ENCODE measurements around the gene FBXO8. TPM values are rescaled to one million over a fixed set of nuclear protein-coding genes. Genes with fewer than 3 reads are reported as not detected.

FBXO8 gene
- total RNA-seq, 2 experiments from 2014 or later = 17.9 to 19.4 TPM

- no peak overlapping the region for H3K4me3 ChIP-seq (ENCODE audit: low read length)
- peaks cover 4 to 16% of the 10 kb centered on the region in 2 experiments for H3K27me3 ChIP-seq (ENCODE audit: control insufficient read depth in 1 of 2, insufficient read depth in 2 of 2, low read length in 2 of 2)
- Mint-ChIP-seq H3K9me3 (no peaks in the 10 kb centered on the region), H3K36me3 (ENCODE audit: low read depth) (no peaks in the 10 kb centered on the region), H3K4me1 (ENCODE audit: low read depth) (no peaks in the 10 kb centered on the region), H3K27ac (no peak overlapping the region), H3K27me3 (peaks cover 75% of the 10 kb centered on the region), H3K4me3 (no peak overlapping the region)
- ATAC-seq (ENCODE audit: poor library complexity) (no peak), DNase-seq (no peak)
- intact Hi-C loops (cut with DNase I, micrococcal nuclease) = no loop called here
- no peaks in the 10 kb centered on the region for H3K36me3 ChIP-seq (ENCODE audit: insufficient read depth, low read length)
- CTCF ChIA-PET = no interaction called here
- no peak overlapping the region for H3K27ac ChIP-seq (ENCODE audit: low read depth in 1 of 2, low read length in 2 of 2)
- no peaks in the 10 kb centered on the region for H3K4me1 ChIP-seq (ENCODE audit: insufficient read depth, low read length)
- TF ChIP-seq, protein P1, sequence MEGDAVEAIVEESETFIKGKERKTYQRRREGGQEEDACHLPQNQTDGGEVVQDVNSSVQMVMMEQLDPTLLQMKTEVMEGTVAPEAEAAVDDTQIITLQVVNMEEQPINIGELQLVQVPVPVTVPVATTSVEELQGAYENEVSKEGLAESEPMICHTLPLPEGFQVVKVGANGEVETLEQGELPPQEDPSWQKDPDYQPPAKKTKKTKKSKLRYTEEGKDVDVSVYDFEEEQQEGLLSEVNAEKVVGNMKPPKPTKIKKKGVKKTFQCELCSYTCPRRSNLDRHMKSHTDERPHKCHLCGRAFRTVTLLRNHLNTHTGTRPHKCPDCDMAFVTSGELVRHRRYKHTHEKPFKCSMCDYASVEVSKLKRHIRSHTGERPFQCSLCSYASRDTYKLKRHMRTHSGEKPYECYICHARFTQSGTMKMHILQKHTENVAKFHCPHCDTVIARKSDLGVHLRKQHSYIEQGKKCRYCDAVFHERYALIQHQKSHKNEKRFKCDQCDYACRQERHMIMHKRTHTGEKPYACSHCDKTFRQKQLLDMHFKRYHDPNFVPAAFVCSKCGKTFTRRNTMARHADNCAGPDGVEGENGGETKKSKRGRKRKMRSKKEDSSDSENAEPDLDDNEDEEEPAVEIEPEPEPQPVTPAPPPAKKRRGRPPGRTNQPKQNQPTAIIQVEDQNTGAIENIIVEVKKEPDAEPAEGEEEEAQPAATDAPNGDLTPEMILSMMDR (IDR thresholded peaks at IDR 0.05) = no peak
- no peaks in the 10 kb centered on the region for H3K9me3 ChIP-seq (ENCODE audit: control insufficient read depth in 1 of 2, insufficient read depth in 1 of 2, low read length in 2 of 2)
- POLR2A ChIA-PET = no interaction called here
These were observed 94.0 kb downstream of the FBXO8 start for GRCh38 chr4:174189392-174190015.

Other genes with a start within 250 kb of the FBXO8 start
- 10 to 100 TPM; 10.6 to 13.5 TPM for gene CEP44, start 244 bp upstream of the FBXO8 start, total RNA-seq
- gene HPGD, start 238.8 kb upstream of the FBXO8 start, total RNA-seq = 10 to 100 TPM in 1 of 2 experiments, 1 to 10 TPM in 1; 9.3 to 10.4 TPM

Measured in CD4-positive, alpha-beta T cell (primary cell).